Lung (tissue), 12 donors: ENCODE data around the gene ILK. TPM values are rescaled to one million over a fixed set of nuclear protein-coding genes. Genes with fewer than 3 reads are reported as not detected.
A peak's percentile ranks its signal among the peaks of the same experiment; 100 is the strongest.

Experiments used
- ATAC-seq: fragments of 200-7000 bp; cut with Tn5 transposase; one replicate; pipeline ENCODE4 v1.9.1; 2020; ENCODE audit warnings: moderate number of reproducible peaks; ENCODE audit not compliant: insufficient read depth, low FRiP score
- DNase-seq, 3 donors: peaks; one replicate each; pipeline ENCODE4 v3.0.0-alpha.2; 2013 to 2017
- H3K27ac ChIP-seq, 2 donors: one replicate each; pipeline ENCODE4 v1.5.1; 2013; ENCODE audit warnings: mild to moderate bottlenecking in 2 of 2, moderate library complexity in 2 of 2, control low read depth in 1 of 2, inconsistent platforms in 1 of 2, low read depth in 1 of 2, low read length in 1 of 2
- H3K27me3 ChIP-seq, 3 donors: one replicate each; pipeline ENCODE4 v1.5.1; 2013; ENCODE audit warnings: low read length in 2 of 3; ENCODE audit not compliant: control insufficient read depth in 3 of 3, insufficient read depth in 3 of 3
- H3K36me3 ChIP-seq, 4 donors: one replicate each; pipeline ENCODE4 v1.5.1; 2013; ENCODE audit warnings: low read length in 4 of 4, mild to moderate bottlenecking in 1 of 4, moderate library complexity in 1 of 4; ENCODE audit not compliant: control insufficient read depth in 4 of 4, insufficient read depth in 4 of 4
- H3K4me1 ChIP-seq, 5 donors: one replicate each; pipeline ENCODE4 v1.5.1; 2013; ENCODE audit warnings: low read length in 5 of 5, mild to moderate bottlenecking in 2 of 5, moderate library complexity in 1 of 5; ENCODE audit not compliant: control insufficient read depth in 5 of 5, insufficient read depth in 5 of 5
- H3K4me3 ChIP-seq: one replicate; pipeline ENCODE4 v1.5.1; 2013; ENCODE audit warnings: mild to moderate bottlenecking, control low read depth, moderate library complexity
- H3K9ac ChIP-seq, 2 donors: one replicate each; pipeline ENCODE4 v1.5.1; 2013; ENCODE audit warnings: low read length in 2 of 2, control low read depth in 1 of 2; ENCODE audit not compliant: insufficient read depth in 1 of 2
- H3K9me3 ChIP-seq, 4 donors: one replicate each; pipeline ENCODE4 v1.5.1; 2013; ENCODE audit warnings: low read length in 3 of 4, mild to moderate bottlenecking in 1 of 4, moderate library complexity in 1 of 4; ENCODE audit not compliant: control insufficient read depth in 4 of 4, insufficient read depth in 3 of 4
- WGBS, 2 donors: extraction: QIAGEN DNeasy Blood & Tissue Kit; methylation state at CpG; one replicate each; pipeline ENCODE4 v1.1.7; 2013; 5-methylcytosine and 5-hydroxymethylcytosine counted together
- polyA plus RNA-seq, 2 donors: library from polyadenylated mRNA; stranded (reverse); fragments of 200-250 nt; gene quantifications; one replicate each; pipeline ENCODE4 v1.2.1, GENCODE V29; 2013
- total RNA-seq, 2 donors: library from RNA; depleted of rRNA in 1 of 2; stranded (reverse); fragments of >200 nt in 1 of 2; gene quantifications; one replicate each; pipeline ENCODE4 v1.2.1, GENCODE V29; 2014 to 2021
- TF ChIP-seq, protein P1 (sequence below): IDR thresholded peaks from 2 replicates; pipeline ENCODE4 v1.5.1; 2012; ENCODE audit warnings: mild to moderate bottlenecking; ENCODE audit errors: control extremely low read depth, extremely low read depth
- donor health status: control.
- donor health status: control.
- donor health status: Bipolar disorder and iron deficiency.
- donor health status: healthy.
- donor health status: DM: yes; HTN: yes; CAD: no.

The ILK gene
- total and polyA plus RNA-seq, 4 donors: 91.1 to 147 (median 136) TPM

- Histone ChIP-seq H3K36me3 (peaks cover 0 to 5% (median 0%) of the 10 kb centered on the region in 4 donors), H3K9me3 (no peaks in the 10 kb centered on the region), H3K9ac (peak within 1 kb of the TSS; percentile 69 to 91), H3K4me1 (peaks cover 0 to 28% (median 5%) of the 10 kb centered on the region in 5 donors), H3K4me3 (peak within 1 kb of the TSS; percentile 46), H3K27me3 (no peaks in the 10 kb centered on the region), H3K27ac (peak within 1 kb of the TSS; percentile 55 to 82)
- DNase-seq: peak; percentile 69 to 76 (median 70)
- WGBS, 2 donors: 9 to 17% methylated on average over 23 to 49 of the region's 56 CpGs
- ATAC-seq: no peak
- TF ChIP-seq, protein P1, sequence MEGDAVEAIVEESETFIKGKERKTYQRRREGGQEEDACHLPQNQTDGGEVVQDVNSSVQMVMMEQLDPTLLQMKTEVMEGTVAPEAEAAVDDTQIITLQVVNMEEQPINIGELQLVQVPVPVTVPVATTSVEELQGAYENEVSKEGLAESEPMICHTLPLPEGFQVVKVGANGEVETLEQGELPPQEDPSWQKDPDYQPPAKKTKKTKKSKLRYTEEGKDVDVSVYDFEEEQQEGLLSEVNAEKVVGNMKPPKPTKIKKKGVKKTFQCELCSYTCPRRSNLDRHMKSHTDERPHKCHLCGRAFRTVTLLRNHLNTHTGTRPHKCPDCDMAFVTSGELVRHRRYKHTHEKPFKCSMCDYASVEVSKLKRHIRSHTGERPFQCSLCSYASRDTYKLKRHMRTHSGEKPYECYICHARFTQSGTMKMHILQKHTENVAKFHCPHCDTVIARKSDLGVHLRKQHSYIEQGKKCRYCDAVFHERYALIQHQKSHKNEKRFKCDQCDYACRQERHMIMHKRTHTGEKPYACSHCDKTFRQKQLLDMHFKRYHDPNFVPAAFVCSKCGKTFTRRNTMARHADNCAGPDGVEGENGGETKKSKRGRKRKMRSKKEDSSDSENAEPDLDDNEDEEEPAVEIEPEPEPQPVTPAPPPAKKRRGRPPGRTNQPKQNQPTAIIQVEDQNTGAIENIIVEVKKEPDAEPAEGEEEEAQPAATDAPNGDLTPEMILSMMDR: no peak
Measured at GRCh38 chr11:6655790-6656583, 52.4 kb downstream of the ILK start, which contains the start of gene DCHS1. Gene DCHS1 (minus strand): TSS chr11:6655809. CDS start chr11:6641613, 14,196 bp downstream.

DNA sequence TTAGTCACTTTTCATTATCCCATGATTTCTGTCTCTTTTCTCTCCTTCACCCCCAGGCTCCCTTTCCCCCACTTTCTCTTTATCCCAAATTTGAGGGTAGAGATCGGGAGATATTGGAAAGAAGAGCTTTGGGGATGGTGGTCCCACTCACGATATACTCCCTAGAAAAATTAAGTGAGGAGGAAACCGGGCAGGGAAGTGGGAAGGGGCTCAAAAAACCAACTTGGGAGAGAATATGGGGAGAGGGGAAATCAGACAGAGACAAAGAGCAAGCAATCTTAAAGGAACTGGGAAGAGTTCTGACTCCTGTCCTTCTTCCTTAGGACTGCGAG, 53.0 kb downstream of the ILK start:
- Histone ChIP-seq H3K4me1 (peaks cover 0 to 28% (median 5%) of the 10 kb centered on the region in 5 donors), H3K9me3 (no peaks in the 10 kb centered on the region), H3K36me3 (peaks cover 0 to 5% (median 0%) of the 10 kb centered on the region in 4 donors), H3K27me3 (no peaks in the 10 kb centered on the region), H3K4me3 (no peak overlapping the region), H3K9ac (peak overlapping the region; percentile 69 to 91), H3K27ac (no peak overlapping the region)
- TF ChIP-seq, protein P1: no peak
- DNase-seq (peak in 1 of 3 donors; percentile 33), ATAC-seq (no peak)
- WGBS, 2 donors: 64 to 79% methylated on average over 4 of the region's 4 CpGs

DNA sequence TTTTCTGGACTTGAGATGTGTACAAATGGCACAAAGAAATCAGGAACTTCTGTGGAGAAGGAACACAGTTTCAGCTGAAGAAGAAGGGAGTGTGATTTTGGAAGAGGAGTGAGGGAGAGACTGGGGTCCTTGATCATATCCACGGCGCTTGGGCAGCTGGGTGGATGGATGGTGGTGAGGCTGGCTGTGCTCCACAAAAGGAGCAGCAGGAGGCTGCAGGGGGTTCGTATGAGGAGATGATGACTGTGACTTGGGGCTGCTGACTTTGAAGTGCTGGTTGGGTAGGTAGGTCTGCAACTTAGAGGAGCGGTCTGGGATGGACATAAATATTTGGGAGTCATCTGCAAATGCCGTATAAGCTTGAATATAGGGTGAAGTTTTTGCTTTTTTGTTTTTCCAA, 53.4 kb downstream of the ILK start:
- 76 to 85% methylated on average over 5 of the region's 5 CpGs for WGBS, 2 donors
- Histone ChIP-seq H3K4me3 (no peak overlapping the region), H3K27me3 (no peaks in the 10 kb centered on the region), H3K27ac (no peak overlapping the region), H3K9me3 (no peaks in the 10 kb centered on the region), H3K4me1 (peaks cover 0 to 28% (median 5%) of the 10 kb centered on the region in 5 donors), H3K9ac (no peak overlapping the region), H3K36me3 (peaks cover 0 to 5% (median 0%) of the 10 kb centered on the region in 4 donors)
- ATAC-seq (no peak), DNase-seq (peak in 1 of 3 donors; percentile 33)
- TF ChIP-seq, protein P1: no peak
